ENCODE results near the gene CMTR2. TPM values are rescaled to one million over a fixed set of nuclear protein-coding genes. Genes with fewer than 3 reads are reported as not detected.
A peak's percentile ranks its signal among the peaks of the same experiment; 100 is the strongest.

Gene CMTR2
- polyA plus RNA-seq, 1 of the 3 experiments (the other 2 are of a cell fraction), result 7.2 TPM

GRCh38 chr16:71287911-71288310, 1.3 kb downstream of the CMTR2 start:
- Histone ChIP-seq H3K79me2 (ENCODE audit: insufficient read depth) (peaks cover 28% of the 10 kb centered on the region), H2AFZ (ENCODE audit: low read depth) (no peak overlapping the region), H3K36me3 (replicated peaks in 1 of 2; ENCODE audit: control insufficient read depth in 1 of 2, insufficient read depth in 2 of 2, low read length in 1 of 2) (peaks cover 37 to 41% of the 10 kb centered on the region in 2 experiments), H4K20me1 (ENCODE audit: insufficient read depth) (no peaks in the 10 kb centered on the region), H3K4me2 (peak overlapping the region; percentile 88), H3K9me3 (no peaks in the 10 kb centered on the region), H3K9ac (peak overlapping the region; percentile 83; the same call in 1 of the 2 replicates), H3K4me3 (ENCODE audit: low read depth in 2 of 2, low read length in 1 of 2) (peak overlapping the region; percentile 80 to 96), H3K27ac (ENCODE audit: low read depth in 2 of 2, low read length in 1 of 2) (no peak overlapping the region; a peak in 1 of 4 replicates), H3F3A (replicated peaks; ENCODE audit: insufficient read depth) (no peaks in the 10 kb centered on the region), H3K9me2 (no peaks in the 10 kb centered on the region), H3K27me3 (ENCODE audit: insufficient read depth) (no peaks in the 10 kb centered on the region), H3K4me1 (ENCODE audit: control insufficient read depth in 1 of 2, insufficient read depth in 2 of 2, low read depth in 1 of 2, low read length in 1 of 2) (peaks cover 0 to 7% of the 10 kb centered on the region in 2 experiments; a peak in 2 of 4 replicates)
- WGBS (ENCODE audit: low lambda C conversion rate), result 93% methylated on average over 3 of the region's 3 CpGs
- POLR2A ChIA-PET, result no interaction called here
- DNase-seq, result no peak
- TF ChIP-seq MAX (IDR thresholded peaks at IDR 0.05; ENCODE audit: low read depth) (no peak), RFX5 (IDR thresholded peaks at IDR 0.05; ENCODE audit: low read length) (no peak), USF1 (IDR thresholded peaks at IDR 0.05; ENCODE audit: borderline replicate concordance, low read depth) (no peak), SMC3 (IDR thresholded peaks at IDR 0.05; ENCODE audit: low read depth, low read length) (no peak), FOSL2 (IDR thresholded peaks at IDR 0.05; ENCODE audit: borderline replicate concordance, low read depth) (no peak), EP300 (IDR thresholded peaks at IDR 0.05; ENCODE audit: borderline replicate concordance in 1 of 2, low read depth in 1 of 2, low read length in 1 of 2) (no peak), SIN3A (IDR thresholded peaks at IDR 0.05; ENCODE audit: borderline replicate concordance, low read depth, low read length) (no peak), USF2 (IDR thresholded peaks at IDR 0.05; ENCODE audit: borderline replicate concordance, low read depth, low read length) (no peak), NRF1 (IDR thresholded peaks at IDR 0.05; ENCODE audit: low read depth, low read length) (no peak), TCF12 (IDR thresholded peaks at IDR 0.05) (no peak), TEAD4 (IDR thresholded peaks at IDR 0.05; ENCODE audit: borderline replicate concordance, insufficient read depth) (no peak), NFIC (IDR thresholded peaks at IDR 0.05; ENCODE audit: borderline replicate concordance) (no peak), REST (IDR thresholded peaks at IDR 0.05; ENCODE audit: low read depth, low read length) (no peak), IRF3 (IDR thresholded peaks at IDR 0.05; ENCODE audit: low read depth, low read length) (no peak), FOXM1 (IDR thresholded peaks at IDR 0.05; ENCODE audit: low read depth) (no peak), RCOR1 (IDR thresholded peaks at IDR 0.05; ENCODE audit: low read length) (no peak)
- CTCF ChIA-PET, result interaction anchor here (0.9 to 2.7 kb wide), 3 partner anchors 9 to 71 kb away, joined by 3 to 13 read pairs (median 5); partner anchors contain the start of gene CALB2
